HG03354 (cell line): Measurements from ENCODE around the gene PSD2.

Experiments used
- ATAC-seq: cut with Tn5 transposase; IDR thresholded peaks from one replicate; pipeline ENCODE4 v1.9.1; 2021; ENCODE audit warnings: mild to moderate bottlenecking; ENCODE audit not compliant: unreplicated experiment, poor library complexity, severe bottlenecking

Gene PSD2

GRCh38 chr5:139848508-139849100, 53.0 kb downstream of the PSD2 start:
- peak; percentile 20 for ATAC-seq

GRCh38 chr5:139849501-139849900, 53.9 kb downstream of the PSD2 start:
- no peak for ATAC-seq

- no peak for ATAC-seq
Observed at GRCh38 chr5:139849942-139850341, 54.3 kb downstream of the PSD2 start.

- no peak for ATAC-seq
Observed at GRCh38 chr5:139850423-139851016, 54.9 kb downstream of the PSD2 start.

- ATAC-seq, result no peak
Observed at GRCh38 chr5:139851558-139851957, 56.0 kb downstream of the PSD2 start.

- no peak for ATAC-seq
Observed at GRCh38 chr5:139852696-139853095, 57.1 kb downstream of the PSD2 start.

- no peak for ATAC-seq
Observed at GRCh38 chr5:139854029-139854605, 58.5 kb downstream of the PSD2 start.

GRCh38 chr5:139854953-139855352, 59.3 kb downstream of the PSD2 start:
- no peak for ATAC-seq

GRCh38 chr5:139855451-139855850, 59.8 kb downstream of the PSD2 start:
- no peak for ATAC-seq

GRCh38 chr5:139855946-139856540, 60.4 kb downstream of the PSD2 start:
- ATAC-seq, result no peak

- no peak for ATAC-seq
Observed at GRCh38 chr5:139856714-139857113, 61.1 kb downstream of the PSD2 start.

- no peak for ATAC-seq
Observed at GRCh38 chr5:139859013-139859412, 63.4 kb downstream of the PSD2 start.

- ATAC-seq, result no peak
Observed at GRCh38 chr5:139861021-139861888, 65.6 kb downstream of the PSD2 start.

- no peak for ATAC-seq
Observed at GRCh38 chr5:139861889-139862207, 66.2 kb downstream of the PSD2 start.

- ATAC-seq, result peak; percentile 67
Observed at GRCh38 chr5:139862313-139862712, 66.7 kb downstream of the PSD2 start.

GRCh38 chr5:139862803-139863202, 67.2 kb downstream of the PSD2 start:
- no peak for ATAC-seq

GRCh38 chr5:139863361-139863760, 67.8 kb downstream of the PSD2 start:
- ATAC-seq, result no peak

GRCh38 chr5:139863855-139864558, 68.4 kb downstream of the PSD2 start:
- ATAC-seq, result peak; percentile 65

GRCh38 chr5:139864716-139865483, 69.3 kb downstream of the PSD2 start:
- ATAC-seq, result no peak
